Activated CD4-positive, alpha-beta T cell treated with anti-CD3 and anti-CD28 coated beads for 24 hours (primary cell): ENCODE measurements around the gene RASGRP2.
"Not testable (repeated sequence)": the region's sequence is repeated elsewhere in the genome, so short reads cannot be mapped to it uniquely, and the experiment has no call there.

Source experiments
- DNase-seq, 2 donors: peaks; one replicate each; pipeline ENCODE4 v3.0.0-alpha.2; 2020; ENCODE audit warnings: low read depth in 2 of 2

RASGRP2 gene

GRCh38 chr11:64720640-64721358, 23.1 kb downstream of the RASGRP2 start:
- no peak for DNase-seq

GRCh38 chr11:64720167-64720566, 23.8 kb downstream of the RASGRP2 start:
- no peak for DNase-seq

GRCh38 chr11:64719406-64719805, 24.5 kb downstream of the RASGRP2 start:
- DNase-seq, result no peak

GRCh38 chr11:64718780-64719124, 25.2 kb downstream of the RASGRP2 start:
- no peak for DNase-seq

DNA sequence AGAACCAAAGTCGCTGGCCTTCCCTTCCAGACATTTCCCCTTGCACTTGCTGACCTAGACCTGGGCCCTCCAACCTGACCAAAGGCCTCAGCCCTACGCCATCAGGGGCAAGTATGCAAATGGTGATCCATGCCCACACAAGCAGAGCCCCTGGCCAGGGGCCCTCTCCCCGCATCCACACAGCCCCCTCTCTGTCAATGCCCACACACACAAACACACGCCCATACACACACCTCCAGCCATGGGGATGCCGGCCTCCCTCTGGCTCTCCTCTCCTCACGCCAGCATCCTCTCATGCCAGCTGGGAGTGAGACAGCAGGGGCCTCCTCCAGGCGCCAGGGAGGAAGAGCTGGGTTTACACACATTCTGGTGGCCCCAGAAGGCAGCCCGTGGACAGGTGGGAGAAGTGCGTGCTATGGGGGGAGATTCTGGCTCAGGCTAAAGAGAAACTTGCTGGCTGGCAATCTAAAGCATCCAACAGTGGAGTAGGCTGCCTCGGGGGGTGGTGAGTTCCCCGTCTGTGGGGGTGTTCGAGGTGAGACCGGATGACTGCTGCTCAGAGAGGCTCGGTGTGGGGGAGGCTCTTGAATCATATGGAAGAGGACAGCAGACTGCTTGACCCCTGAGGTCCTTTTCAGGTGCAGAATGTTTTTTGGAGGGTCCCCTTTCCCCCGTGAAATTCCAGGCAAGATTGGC, 25.7 kb downstream of the RASGRP2 start:
- no peak for DNase-seq

- no peak for DNase-seq
Measured at GRCh38 chr11:64717268-64717578, 26.7 kb downstream of the RASGRP2 start.

DNA sequence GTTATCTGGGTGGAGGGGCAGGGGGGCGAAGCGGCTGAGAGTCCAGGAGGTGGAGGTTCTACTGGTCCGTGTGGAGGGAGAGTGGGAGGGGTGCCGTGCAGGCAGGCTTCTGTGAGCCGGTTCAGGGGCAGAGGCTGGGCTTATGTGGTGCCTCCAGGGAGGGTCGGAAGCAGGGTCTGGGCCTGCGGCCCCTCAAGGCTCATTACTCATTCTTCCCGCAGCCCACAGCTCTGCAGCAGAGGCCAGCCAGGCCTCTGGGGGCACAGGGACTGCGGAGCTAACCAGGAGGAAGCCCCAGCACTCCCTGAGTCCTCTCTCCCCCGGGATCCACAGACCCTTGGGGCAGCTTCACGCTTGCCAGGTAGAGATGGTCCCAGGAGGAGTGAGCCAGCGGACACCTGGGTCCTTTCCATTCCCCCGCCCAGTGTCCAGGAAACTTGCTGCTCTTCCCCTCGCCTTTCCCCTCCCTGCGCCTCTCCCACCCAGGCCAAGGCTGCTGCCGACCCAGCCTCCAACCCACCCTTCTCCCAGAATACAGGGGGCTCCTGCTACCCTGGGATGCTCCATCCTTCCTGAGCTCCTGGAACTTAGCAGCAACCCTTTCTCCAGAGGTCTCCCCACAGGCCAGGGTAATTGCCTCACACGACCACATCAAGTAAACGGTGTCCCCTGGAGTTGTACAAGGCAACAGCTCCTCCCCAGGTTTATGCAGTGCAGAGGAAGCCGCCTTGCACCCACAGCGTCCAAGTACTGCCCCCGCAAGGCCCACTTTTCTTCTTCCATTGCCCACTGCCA, 27.3 kb downstream of the RASGRP2 start:
- no peak for DNase-seq

DNA sequence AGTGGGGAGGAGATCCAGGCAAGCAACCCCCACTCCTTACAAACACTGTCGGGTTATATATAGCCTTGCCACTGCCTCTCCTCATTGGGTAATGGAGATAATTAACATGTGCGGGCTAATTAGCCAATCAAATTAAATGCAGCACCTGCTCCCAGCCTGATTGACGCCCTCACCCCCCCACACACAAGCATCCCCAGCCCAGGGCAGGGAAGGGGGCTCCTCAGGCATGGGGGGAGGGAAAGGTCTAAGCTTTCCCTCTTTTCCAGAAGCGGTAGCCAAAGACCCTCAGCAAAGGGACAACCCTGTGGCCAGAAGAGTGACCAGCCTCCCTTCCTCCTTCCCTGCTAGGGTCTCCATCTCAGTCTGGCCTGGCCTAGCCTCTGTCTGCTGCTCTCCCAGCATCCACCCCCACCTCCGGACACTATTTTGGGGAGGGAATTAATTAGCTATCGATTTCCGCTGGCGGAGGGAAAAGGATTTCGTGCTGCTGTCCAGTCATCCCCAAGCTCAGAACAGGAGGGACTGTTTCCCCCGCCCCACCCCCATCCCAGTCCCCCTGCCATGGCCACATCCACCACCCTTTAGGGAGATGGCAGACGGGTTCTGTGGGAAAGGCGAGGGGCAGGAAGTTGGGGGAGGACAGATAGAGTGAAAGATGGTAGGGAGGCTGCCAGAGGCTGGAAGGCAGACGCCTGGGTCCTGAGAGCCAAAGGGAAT, 28.0 kb downstream of the RASGRP2 start:
- no peak for DNase-seq

DNA sequence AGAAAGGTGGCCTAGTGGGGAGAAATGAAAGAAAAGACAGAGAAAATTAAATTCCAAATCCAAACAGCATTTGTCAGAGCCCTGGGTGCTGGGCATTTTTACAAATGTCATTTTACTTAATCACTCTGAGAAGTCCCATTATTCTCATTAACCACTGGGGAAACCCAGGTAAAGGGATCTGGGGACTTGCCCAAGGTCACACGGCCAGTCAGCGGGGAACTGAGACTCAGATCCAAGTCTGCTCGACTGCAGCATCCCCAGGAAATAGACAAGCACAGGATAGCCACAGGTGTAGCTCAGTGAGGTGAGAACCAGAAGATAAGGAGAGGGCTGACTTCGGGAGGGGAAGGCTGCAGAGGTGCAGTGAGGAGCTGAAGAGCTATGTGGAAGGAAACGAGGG, 28.8 kb downstream of the RASGRP2 start:
- DNase-seq, result no peak

GRCh38 chr11:64714666-64715065, 29.3 kb downstream of the RASGRP2 start:
- no peak for DNase-seq

- no peak for DNase-seq
Measured at GRCh38 chr11:64713781-64714363, 30.1 kb downstream of the RASGRP2 start.

GRCh38 chr11:64713016-64713707, 30.8 kb downstream of the RASGRP2 start:
- DNase-seq, result no peak

DNA sequence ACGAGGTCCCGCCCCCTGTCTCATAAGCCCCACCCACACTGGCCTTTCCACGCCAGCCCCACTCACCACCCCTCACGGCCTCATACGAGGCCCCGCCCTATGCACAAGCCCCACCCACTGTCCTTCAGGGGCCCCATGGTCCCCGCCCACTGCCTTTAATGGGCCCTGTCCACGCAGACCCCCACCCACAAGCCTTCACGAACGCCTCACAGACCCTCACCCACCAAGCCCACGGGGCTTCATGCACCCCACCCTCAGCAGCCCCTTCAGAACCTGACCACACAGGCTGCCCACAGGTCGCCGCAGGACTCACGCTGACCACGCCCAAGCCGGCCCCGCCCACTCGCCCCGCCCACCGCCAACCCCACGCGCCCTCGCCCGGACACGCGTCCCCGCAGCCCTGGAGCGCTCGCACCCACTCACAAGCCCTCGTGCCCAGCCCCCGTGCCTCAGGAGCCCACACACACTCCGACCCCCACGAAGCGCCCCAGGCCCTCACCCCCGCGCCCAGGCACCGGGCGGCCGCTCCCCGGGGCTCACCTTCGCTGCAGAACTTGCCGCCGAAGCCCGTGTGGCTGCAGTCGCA, 31.4 kb downstream of the RASGRP2 start:
- DNase-seq, result no peak

DNA sequence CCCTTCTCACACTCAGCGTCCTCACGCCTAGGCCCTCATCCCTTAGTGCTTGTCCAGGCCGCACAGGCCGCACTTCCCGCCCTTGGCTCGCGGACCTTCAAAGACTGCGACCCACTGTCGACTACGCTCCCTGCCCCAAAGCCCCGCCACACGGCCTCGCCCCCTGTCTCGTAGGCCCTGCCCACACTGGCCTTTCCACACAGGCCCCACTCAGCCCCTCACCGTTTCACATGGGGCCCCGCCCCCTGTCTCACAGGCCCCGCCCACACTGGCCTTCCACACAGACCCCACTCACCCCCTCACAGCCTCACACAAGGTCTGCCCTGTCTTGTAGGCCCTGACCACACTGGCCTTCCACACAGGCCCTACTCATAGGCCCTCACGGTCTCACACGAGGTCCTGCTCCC, 32.0 kb downstream of the RASGRP2 start:
- DNase-seq, result no peak

DNA sequence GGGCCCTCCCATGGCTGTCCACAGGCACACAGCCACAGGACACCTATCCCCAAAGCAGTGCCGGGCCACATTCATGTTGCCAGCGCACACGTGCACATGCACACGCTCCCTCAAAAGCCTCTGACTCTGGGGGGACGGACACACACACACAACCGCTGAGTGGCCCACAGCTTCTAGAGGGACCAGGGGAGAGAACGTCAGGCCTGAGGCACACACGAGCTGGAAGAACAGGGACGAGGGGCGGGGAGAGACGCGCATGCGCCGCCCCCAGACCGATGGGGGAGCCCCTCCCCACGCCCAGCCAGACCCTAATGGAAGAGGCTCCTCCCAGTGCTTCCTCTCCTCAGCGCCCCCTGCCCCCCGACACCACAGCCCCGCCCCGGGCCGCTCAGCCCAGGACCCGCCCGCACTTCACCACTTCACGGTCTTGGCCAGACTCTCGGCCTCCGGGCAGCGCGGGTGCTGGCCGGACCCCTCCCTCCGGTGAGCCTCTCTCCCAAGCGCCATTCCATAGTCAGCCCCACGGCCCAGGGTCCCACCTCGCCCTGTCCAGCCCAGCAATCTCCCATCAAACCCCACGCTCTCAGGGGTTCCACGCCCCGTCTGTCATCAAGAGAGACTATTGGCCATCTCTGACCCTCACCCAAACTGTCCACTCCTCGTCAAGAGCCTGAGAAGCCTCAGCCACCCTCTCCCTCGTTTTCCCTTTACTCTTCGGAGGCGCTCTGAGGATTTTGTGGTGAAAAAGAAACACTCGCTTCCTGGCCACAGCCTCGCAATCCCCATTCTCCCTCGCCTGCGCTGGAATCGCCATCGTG, 32.6 kb downstream of the RASGRP2 start:
- no peak for DNase-seq

DNA sequence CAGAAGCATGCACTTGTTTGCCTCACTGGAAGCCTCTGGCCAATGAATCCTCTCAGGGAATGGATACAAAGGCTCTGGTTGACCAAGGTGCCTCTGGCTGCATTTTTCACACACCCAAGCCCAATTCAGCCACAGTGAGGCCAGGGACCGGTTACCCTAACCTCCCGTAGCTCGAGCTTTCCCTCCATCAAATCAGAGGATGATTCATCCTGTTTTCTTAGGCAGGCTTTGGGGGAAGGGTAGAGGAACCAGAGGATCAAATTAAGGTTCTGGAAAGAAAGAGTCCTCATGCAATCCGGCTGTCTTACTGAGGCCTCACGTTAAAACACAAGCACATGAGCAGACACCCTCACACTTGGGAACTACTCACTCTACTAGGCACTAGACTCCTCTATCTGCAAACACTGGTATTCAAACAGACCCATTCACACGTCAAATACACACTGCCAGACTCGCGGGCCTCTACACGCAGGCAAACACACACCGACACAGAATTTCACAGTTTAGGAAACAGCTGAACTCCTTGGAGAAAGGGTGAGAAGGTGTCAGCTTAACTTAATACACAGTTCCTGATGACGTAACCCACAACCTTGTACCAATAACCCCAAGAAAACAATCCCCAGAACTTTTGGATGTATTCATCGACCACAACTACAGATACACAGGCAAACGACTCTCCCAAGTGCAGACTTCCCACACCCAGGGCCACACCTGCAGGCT, 33.4 kb downstream of the RASGRP2 start:
- DNase-seq, result no peak

DNA sequence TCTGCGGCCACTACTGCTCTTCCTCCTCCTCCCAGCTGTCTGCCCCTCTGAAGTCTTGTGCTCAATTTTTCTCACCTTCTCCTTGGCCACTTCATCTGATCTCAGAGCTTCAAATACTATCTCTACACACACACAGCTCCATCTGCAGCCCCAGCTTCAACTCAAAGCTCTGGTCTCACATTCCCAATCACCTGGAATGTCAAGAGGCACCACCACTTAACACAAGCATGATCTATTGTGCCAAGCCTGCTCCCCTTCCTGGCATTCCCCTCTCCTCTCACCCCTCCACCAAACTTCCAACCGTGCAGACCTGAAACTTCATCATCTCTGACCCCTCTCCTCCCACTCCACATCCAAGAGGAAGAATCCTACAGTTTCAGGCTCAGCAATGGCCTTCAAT, 38.4 kb downstream of the RASGRP2 start:
- no peak for DNase-seq

GRCh38 chr11:64703048-64703447, 40.9 kb downstream of the RASGRP2 start:
- no peak for DNase-seq

DNA sequence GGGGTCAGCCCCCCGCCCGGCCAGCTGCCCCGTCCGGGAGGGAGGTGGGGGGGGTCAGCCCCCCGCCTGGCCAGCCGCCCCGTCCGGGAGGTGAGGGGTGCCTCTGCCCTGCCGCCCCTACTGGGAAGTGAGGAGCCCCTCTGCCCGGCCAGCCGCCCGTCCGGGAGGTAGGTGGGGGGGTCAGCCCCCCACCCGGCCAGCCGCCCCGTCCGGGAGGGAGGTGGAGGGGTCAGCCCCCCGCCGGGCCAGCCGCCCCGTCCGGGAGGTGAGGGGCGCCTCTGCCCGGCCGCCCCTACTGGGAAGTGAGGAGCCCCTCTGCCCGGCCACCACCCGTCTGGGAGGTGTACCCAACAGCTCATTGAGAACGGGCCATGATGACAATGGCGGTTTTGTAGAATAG, 42.0 kb downstream of the RASGRP2 start:
- not testable (repeated sequence) for DNase-seq
